OCI-LY3 (cell line): ENCODE results near the gene FLACC1.

Experiments used
- CTCF ChIP-seq: fragments of 200-600, 300-600 bp; sonication (generic); IDR thresholded peaks from 2 replicates; pipeline ENCODE4 v1.5.1; 2014; ENCODE audit warnings: antibody characterized with exemption, low read length, low read depth
- EZH2phosphoT487 ChIP-seq: fragments of 200-600 bp; shearing (Covaris generic); IDR thresholded peaks from 2 replicates; pipeline ENCODE4 v1.6.1; 2018; ENCODE audit warnings: antibody characterized with exemption, mixed run types, low read depth

- TF ChIP-seq EZH2phosphoT487 (no peak), CTCF (no peak)
Observed at GRCh38 chr2:201254081-201254730, 102.9 kb downstream of the FLACC1 start.
